Anterior cingulate cortex (tissue), 58 donors: Measurements from ENCODE around the gene SEPTIN8.

Experiments
- DNase-seq, 58 donors: peaks; one replicate each; lab custom pipeline; 2025; lab: John Stamatoyannopoulos, UW

SEPTIN8 gene

GRCh38 chr5:132733499-132734148 is 43.4 kb downstream of the SEPTIN8 start:
- no peak for DNase-seq

GRCh38 chr5:132729896-132730295 is 47.1 kb downstream of the SEPTIN8 start:
- DNase-seq = no peak

GRCh38 chr5:132725745-132726144 is 51.3 kb downstream of the SEPTIN8 start:
- DNase-seq = no peak

GRCh38 chr5:132718544-132719312 is 58.3 kb downstream of the SEPTIN8 start:
- DNase-seq = no peak

GRCh38 chr5:132714456-132715307 is 62.4 kb downstream of the SEPTIN8 start:
- no peak for DNase-seq

- no peak for DNase-seq
Measured at GRCh38 chr5:132708645-132709044, 68.4 kb downstream of the SEPTIN8 start.

GRCh38 chr5:132704875-132705274 is 72.2 kb downstream of the SEPTIN8 start:
- DNase-seq = no peak
